Stimulated activated memory B cell treated with anti-CD40 and anti-IgM and Interleukin-4, amounts not matched to agents 10 μg/mL and 1 μg/mL and 100 μg/mL, for 72 hours (primary cell): ENCODE measurements around the gene DGCR2.

ENCODE experiments used
- ATAC-seq: fragments of 150-1000 bp; cut with Tn5 transposase; 2 replicates; pipeline ENCODE4 v1.10.0; 2021
- H3K27ac Mint-ChIP-seq: one replicate; pipeline ENCODE4 v1.8.0; 2022; ENCODE audit warnings: mild to moderate bottlenecking, mixed read lengths
- H3K27me3 Mint-ChIP-seq: one replicate; pipeline ENCODE4 v1.8.0; 2022; ENCODE audit warnings: mixed read lengths
- H3K36me3 Mint-ChIP-seq: one replicate; pipeline ENCODE4 v1.8.0; 2022; ENCODE audit warnings: mixed read lengths
- H3K4me1 Mint-ChIP-seq: one replicate; pipeline ENCODE4 v1.8.0; 2022; ENCODE audit warnings: mixed read lengths
- H3K4me3 Mint-ChIP-seq: one replicate; pipeline ENCODE4 v1.8.0; 2022; ENCODE audit warnings: mild to moderate bottlenecking, moderate library complexity, mixed read lengths
- H3K9me3 Mint-ChIP-seq: one replicate; pipeline ENCODE4 v1.8.0; 2022; ENCODE audit warnings: mixed read lengths

The DGCR2 gene

GRCh38 chr22:19045094-19045493 lies 77.1 kb downstream of the DGCR2 start:
- Mint-ChIP-seq H3K27me3 (no peaks in the 10 kb centered on the region), H3K4me1 (no peaks in the 10 kb centered on the region), H3K27ac (no peak overlapping the region), H3K4me3 (no peak overlapping the region), H3K9me3 (no peaks in the 10 kb centered on the region), H3K36me3 (peaks cover 75% of the 10 kb centered on the region)
- no peak for ATAC-seq

- Mint-ChIP-seq H3K27me3 (no peaks in the 10 kb centered on the region), H3K27ac (no peak overlapping the region), H3K9me3 (no peaks in the 10 kb centered on the region), H3K4me1 (no peaks in the 10 kb centered on the region), H3K4me3 (no peak overlapping the region), H3K36me3 (peaks cover 75% of the 10 kb centered on the region)
- no peak for ATAC-seq
These were observed 77.8 kb downstream of the DGCR2 start for GRCh38 chr22:19044381-19044780.

GRCh38 chr22:19043121-19044085 lies 78.8 kb downstream of the DGCR2 start:
- H3K27me3 Mint-ChIP-seq, result no peaks in the 10 kb centered on the region
- ATAC-seq, result no peak
- no peak overlapping the region for H3K4me3 Mint-ChIP-seq
- no peaks in the 10 kb centered on the region for H3K9me3 Mint-ChIP-seq
- H3K27ac Mint-ChIP-seq, result no peak overlapping the region
- H3K4me1 Mint-ChIP-seq, result no peaks in the 10 kb centered on the region
- peaks cover 69% of the 10 kb centered on the region for H3K36me3 Mint-ChIP-seq

GRCh38 chr22:19042285-19043120 lies 79.7 kb downstream of the DGCR2 start:
- Mint-ChIP-seq H3K36me3 (peaks cover 71% of the 10 kb centered on the region), H3K27ac (no peak overlapping the region), H3K4me3 (no peak overlapping the region), H3K4me1 (no peaks in the 10 kb centered on the region), H3K9me3 (no peaks in the 10 kb centered on the region), H3K27me3 (no peaks in the 10 kb centered on the region)
- ATAC-seq, result no peak

DNA sequence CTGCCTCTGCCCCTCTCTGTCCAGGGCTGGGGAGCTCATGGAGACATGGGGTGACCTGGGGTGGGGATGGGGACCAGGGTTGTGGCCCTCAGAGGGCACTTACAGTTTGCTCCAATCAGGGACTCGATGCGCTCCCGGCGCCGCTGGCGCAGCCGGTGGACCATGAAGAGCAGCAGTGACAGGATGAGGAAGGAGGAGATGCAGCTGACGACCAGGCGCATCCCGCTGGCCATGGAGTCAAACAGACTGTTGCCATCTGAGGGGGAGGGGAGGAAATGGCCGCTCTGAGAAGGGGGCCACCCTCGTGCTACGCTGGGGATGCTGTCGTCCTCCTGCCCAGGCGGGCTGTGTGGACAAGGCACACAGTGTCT lies 80.5 kb downstream of the DGCR2 start:
- Mint-ChIP-seq H3K27me3 (no peaks in the 10 kb centered on the region), H3K36me3 (peaks cover 71% of the 10 kb centered on the region), H3K9me3 (no peaks in the 10 kb centered on the region), H3K4me1 (no peaks in the 10 kb centered on the region), H3K4me3 (no peak overlapping the region), H3K27ac (no peak overlapping the region)
- ATAC-seq, result no peak

DNA sequence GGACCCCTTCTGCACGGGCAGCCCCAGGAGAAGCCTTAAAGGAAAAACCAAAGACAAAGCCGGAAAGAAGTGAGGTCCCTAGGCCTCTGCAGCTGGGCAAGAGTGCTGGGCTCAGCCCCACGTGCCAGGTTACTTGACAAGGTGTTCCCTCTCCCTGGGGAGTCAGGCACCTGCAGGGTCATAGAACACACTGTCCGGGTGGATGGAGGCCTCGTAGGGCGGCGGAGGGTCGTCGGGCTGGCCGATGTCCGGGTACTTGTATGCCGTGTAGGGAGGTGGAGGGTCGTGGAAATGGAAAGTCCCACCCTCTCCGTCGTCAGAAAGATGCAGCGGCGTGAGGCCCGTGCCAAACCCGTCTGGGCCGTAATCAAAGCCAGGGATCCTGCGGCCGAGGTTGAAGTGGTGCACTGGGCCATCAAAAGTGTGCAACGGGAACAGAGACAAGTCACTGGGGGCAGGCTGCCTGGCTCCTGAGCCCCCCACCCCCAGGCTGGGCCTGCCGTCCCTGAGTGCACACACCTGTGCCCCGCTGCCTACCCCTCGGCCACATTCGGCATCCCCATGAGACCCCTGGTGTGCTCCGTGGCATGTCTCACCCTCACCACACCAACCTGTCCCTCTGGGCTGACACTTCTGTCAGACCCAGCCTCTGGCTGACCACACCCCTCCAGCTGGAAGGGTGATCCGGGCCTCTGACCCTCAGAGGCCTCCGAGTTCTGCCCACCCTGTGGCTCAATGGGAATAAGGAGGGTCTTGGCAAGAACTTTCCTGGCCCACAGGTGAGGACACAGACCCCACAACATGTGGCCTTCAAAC lies 81.1 kb downstream of the DGCR2 start:
- no peak overlapping the region for H3K4me3 Mint-ChIP-seq
- H3K27me3 Mint-ChIP-seq, result no peaks in the 10 kb centered on the region
- peaks cover 3% of the 10 kb centered on the region for H3K4me1 Mint-ChIP-seq
- no peak for ATAC-seq
- no peak overlapping the region for H3K27ac Mint-ChIP-seq
- H3K9me3 Mint-ChIP-seq, result no peaks in the 10 kb centered on the region
- H3K36me3 Mint-ChIP-seq, result peaks cover 71% of the 10 kb centered on the region

DNA sequence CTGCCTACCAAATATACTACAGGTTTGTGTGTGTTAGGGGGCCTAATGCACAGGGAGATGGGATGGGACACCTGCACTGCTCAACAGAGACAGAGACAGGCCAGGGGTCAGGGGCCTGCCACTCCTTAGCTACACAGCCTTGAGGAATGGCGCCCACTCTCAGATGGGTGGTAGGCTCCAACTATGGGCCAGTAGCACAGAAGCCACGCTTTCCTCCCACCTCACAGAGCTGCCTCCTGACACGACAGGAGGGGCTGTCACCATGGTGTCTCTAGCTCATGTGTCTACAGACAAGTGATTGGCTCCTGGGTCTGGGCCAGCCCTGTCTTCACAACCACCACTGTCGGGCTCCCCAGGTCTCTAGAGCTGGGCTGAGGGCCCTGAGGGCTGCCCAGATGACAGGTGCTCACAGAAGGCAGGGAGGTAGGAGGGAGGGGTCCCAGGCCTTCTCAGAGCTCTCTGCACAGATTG lies 81.8 kb downstream of the DGCR2 start:
- H3K4me3 Mint-ChIP-seq, result no peak overlapping the region
- no peak for ATAC-seq
- H3K4me1 Mint-ChIP-seq, result peaks cover 10% of the 10 kb centered on the region
- peaks cover 68% of the 10 kb centered on the region for H3K36me3 Mint-ChIP-seq
- H3K9me3 Mint-ChIP-seq, result no peaks in the 10 kb centered on the region
- no peak overlapping the region for H3K27ac Mint-ChIP-seq
- H3K27me3 Mint-ChIP-seq, result no peaks in the 10 kb centered on the region

- ATAC-seq, result no peak
- peaks cover 10% of the 10 kb centered on the region for H3K4me1 Mint-ChIP-seq
- no peaks in the 10 kb centered on the region for H3K9me3 Mint-ChIP-seq
- H3K27ac Mint-ChIP-seq, result no peak overlapping the region
- no peaks in the 10 kb centered on the region for H3K27me3 Mint-ChIP-seq
- H3K4me3 Mint-ChIP-seq, result no peak overlapping the region
- H3K36me3 Mint-ChIP-seq, result peaks cover 62% of the 10 kb centered on the region
These were observed 82.4 kb downstream of the DGCR2 start for GRCh38 chr22:19039796-19040280.

GRCh38 chr22:19039448-19039780 lies 82.8 kb downstream of the DGCR2 start:
- Mint-ChIP-seq H3K4me3 (no peak overlapping the region), H3K36me3 (peaks cover 58% of the 10 kb centered on the region), H3K9me3 (no peaks in the 10 kb centered on the region), H3K4me1 (peaks cover 10% of the 10 kb centered on the region), H3K27ac (no peak overlapping the region), H3K27me3 (no peaks in the 10 kb centered on the region)
- ATAC-seq, result no peak

- no peak for ATAC-seq
- Mint-ChIP-seq H3K27me3 (no peaks in the 10 kb centered on the region), H3K36me3 (peaks cover 53% of the 10 kb centered on the region), H3K4me1 (peaks cover 10% of the 10 kb centered on the region), H3K27ac (no peak overlapping the region), H3K9me3 (no peaks in the 10 kb centered on the region), H3K4me3 (no peak overlapping the region)
These were observed 83.3 kb downstream of the DGCR2 start for GRCh38 chr22:19038728-19039447.

DNA sequence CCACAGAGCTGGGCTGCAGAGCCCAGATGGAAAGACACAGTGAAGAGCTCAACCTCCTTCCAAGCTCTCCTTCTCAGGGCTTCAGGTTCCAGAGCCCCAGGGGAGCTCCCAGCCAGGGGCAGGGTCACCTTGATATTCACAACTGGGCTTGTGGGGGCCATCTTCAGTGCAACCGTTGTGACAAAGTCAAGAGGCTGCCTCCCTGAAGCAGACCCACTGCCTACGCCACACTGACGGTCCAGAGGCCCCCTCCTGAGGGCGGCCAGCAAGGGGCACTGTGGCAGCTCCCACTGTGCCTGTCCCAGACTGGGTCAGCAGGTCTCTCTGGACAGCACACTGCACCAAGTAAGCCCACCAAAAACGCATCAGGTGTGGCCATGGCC lies 84.1 kb downstream of the DGCR2 start:
- no peak overlapping the region for H3K27ac Mint-ChIP-seq
- no peak overlapping the region for H3K4me3 Mint-ChIP-seq
- no peak for ATAC-seq
- H3K27me3 Mint-ChIP-seq, result no peaks in the 10 kb centered on the region
- peaks cover 50% of the 10 kb centered on the region for H3K36me3 Mint-ChIP-seq
- no peaks in the 10 kb centered on the region for H3K9me3 Mint-ChIP-seq
- peaks cover 10% of the 10 kb centered on the region for H3K4me1 Mint-ChIP-seq

DNA sequence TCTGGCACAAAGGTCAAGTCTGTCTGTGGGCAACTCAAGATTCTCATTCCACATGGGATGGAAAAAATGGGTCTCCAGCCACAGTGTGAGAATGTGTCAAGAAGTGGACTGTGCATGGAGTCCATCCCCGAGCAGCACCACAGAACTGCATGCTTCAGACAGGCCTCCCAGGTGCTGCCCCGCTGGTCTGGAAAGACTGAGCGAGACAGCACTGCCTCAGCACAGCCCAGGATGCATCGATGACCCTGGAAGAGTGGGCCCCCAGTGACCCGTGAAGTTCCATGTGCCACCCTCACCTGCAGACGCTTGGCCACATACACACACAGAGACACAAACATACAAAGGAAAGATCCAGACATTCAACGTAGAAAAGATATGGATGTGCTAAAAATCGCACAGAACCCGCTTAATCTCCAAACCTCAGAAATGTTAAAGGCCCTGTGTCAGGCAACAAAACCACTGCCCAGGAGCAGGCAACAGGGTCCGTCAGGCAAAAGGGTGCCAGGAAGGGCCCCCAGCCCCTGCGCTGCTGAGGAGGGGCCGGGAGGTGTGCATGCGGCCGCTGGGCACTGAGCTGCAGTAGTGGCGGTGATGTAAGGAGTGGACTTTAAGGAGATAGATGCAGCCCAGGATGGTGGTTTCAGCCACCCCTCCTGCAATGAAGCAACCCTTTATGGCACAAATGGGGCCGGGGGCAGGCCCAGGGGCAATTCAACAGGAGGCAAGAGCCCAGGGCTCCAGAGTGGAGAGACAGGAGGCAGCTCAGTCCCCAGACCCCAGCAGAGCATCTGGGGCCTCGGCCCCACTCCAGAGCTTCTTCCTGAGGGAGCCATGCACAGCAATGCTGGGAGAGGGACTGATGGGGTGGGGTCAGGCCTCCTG lies 84.7 kb downstream of the DGCR2 start:
- Mint-ChIP-seq H3K27me3 (no peaks in the 10 kb centered on the region), H3K36me3 (peaks cover 45% of the 10 kb centered on the region), H3K9me3 (no peaks in the 10 kb centered on the region), H3K4me1 (peaks cover 10% of the 10 kb centered on the region), H3K4me3 (no peak overlapping the region), H3K27ac (no peak overlapping the region)
- ATAC-seq, result no peak

GRCh38 chr22:19036523-19037273 lies 85.5 kb downstream of the DGCR2 start:
- Mint-ChIP-seq H3K27me3 (no peaks in the 10 kb centered on the region), H3K36me3 (peaks cover 37% of the 10 kb centered on the region), H3K4me3 (no peak overlapping the region), H3K9me3 (no peaks in the 10 kb centered on the region), H3K27ac (no peak overlapping the region), H3K4me1 (peaks cover 10% of the 10 kb centered on the region)
- no peak for ATAC-seq
